Keratinocyte (primary cell): ENCODE measurements around the gene AKNA. TPM values are rescaled to one million over a fixed set of nuclear protein-coding genes. Genes with fewer than 3 reads are reported as not detected.

Experiments used
- DNase-seq: peaks from one replicate; pipeline ENCODE4 v3.0.0-alpha.2; 2011; ENCODE audit warnings: low read depth, missing footprints, low spot score
- FAIRE-seq: peaks from 2 replicates; lab custom pipeline; 2011; peaks lifted over from hg19 to GRCh38; lab: Jason Lieb, UNC
- H2AFZ ChIP-seq: 2 replicates; pipeline ENCODE4 v1.6.0; 2012; ENCODE audit warnings: low read length, control low read depth, inconsistent platforms; ENCODE audit not compliant: control insufficient read depth
- H3K27ac ChIP-seq: 2 replicates; pipeline ENCODE4 v1.5.1; 2011; ENCODE audit warnings: low read length; ENCODE audit not compliant: control insufficient read depth, insufficient read depth
- H3K27me3 ChIP-seq: 3 replicates; pipeline ENCODE4 v1.6.0; 2011; ENCODE audit warnings: low read length; ENCODE audit not compliant: control insufficient read depth, insufficient read depth; ENCODE audit errors: extremely low read depth
- H3K36me3 ChIP-seq, 2 experiments: 2 replicates in 1 of 2; 3 replicates in 1 of 2; pipeline ENCODE4 v1.5.1; 2011; ENCODE audit warnings: low read length in 2 of 2, mild to moderate bottlenecking in 1 of 2; ENCODE audit not compliant: control insufficient read depth in 2 of 2, insufficient read depth in 2 of 2; ENCODE audit errors: extremely low read depth in 1 of 2
- H3K4me1 ChIP-seq: 3 replicates; pipeline ENCODE4 v1.5.1; 2011; ENCODE audit warnings: low read length; ENCODE audit not compliant: control insufficient read depth, insufficient read depth; ENCODE audit errors: extremely low read depth
- H3K4me2 ChIP-seq: 3 replicates; pipeline ENCODE4 v1.6.0; 2011; ENCODE audit warnings: low read depth, low read length; ENCODE audit not compliant: control insufficient read depth, insufficient read depth; ENCODE audit errors: extremely low read depth
- H3K4me3 ChIP-seq, 3 experiments: fragments of 200-600 bp in 1 of 3; sonication (generic) in 1 of 3; 2 replicates in 2 of 3; 3 replicates in 1 of 3; pipeline ENCODE4 v1.5.1; 2011 to 2016; ENCODE audit warnings: low read length in 3 of 3, mild to moderate bottlenecking in 3 of 3, control low read depth in 2 of 3, inconsistent platforms in 1 of 3, low read depth in 1 of 3, mixed read lengths in 1 of 3, mixed run types in 1 of 3, moderate library complexity in 1 of 3; ENCODE audit not compliant: control insufficient read depth in 2 of 3, insufficient read depth in 2 of 3; ENCODE audit errors: extremely low read depth in 1 of 3
- H3K79me2 ChIP-seq: 2 replicates; pipeline ENCODE4 v1.6.0; 2012; ENCODE audit warnings: low read length; ENCODE audit not compliant: control insufficient read depth, insufficient read depth
- H3K9ac ChIP-seq: 3 replicates; pipeline ENCODE4 v1.6.0; 2011; ENCODE audit warnings: low read length; ENCODE audit not compliant: control insufficient read depth, insufficient read depth; ENCODE audit errors: extremely low read depth
- H3K9me1 ChIP-seq: 3 replicates; pipeline ENCODE4 v1.6.0; 2011; ENCODE audit warnings: low read length; ENCODE audit not compliant: control insufficient read depth, insufficient read depth; ENCODE audit errors: extremely low read depth
- H3K9me3 ChIP-seq: 2 replicates; pipeline ENCODE4 v1.5.1; 2012; ENCODE audit warnings: low read depth, low read length; ENCODE audit not compliant: control insufficient read depth
- H4K20me1 ChIP-seq: 3 replicates; pipeline ENCODE4 v1.6.0; 2011; ENCODE audit warnings: low read length; ENCODE audit not compliant: control insufficient read depth, insufficient read depth; ENCODE audit errors: extremely low read depth
- CTCF ChIP-seq, 3 experiments: IDR thresholded peaks in 1 of 3; conservative IDR thresholded peaks in 1 of 3; optimal IDR thresholded peaks in 1 of 3; 2 replicates in 2 of 3; 3 replicates in 1 of 3; pipeline versions ENCODE3 to v1.5.1; 2011; ENCODE audit warnings: low read length in 3 of 3, mild to moderate bottlenecking in 3 of 3, moderate library complexity in 2 of 3, control low read depth in 1 of 3, inconsistent platforms in 1 of 3; ENCODE audit not compliant: insufficient read depth in 2 of 3; ENCODE audit errors: extremely low read depth in 1 of 3
- EZH2 ChIP-seq: IDR thresholded peaks from one replicate; pipeline ENCODE4 v1.6.1; 2012; ENCODE audit warnings: inconsistent platforms, mild to moderate bottlenecking, low read length, moderate library complexity
- dilution Hi-C: fragments of 300-500 bp; cut with MboI; formaldehyde crosslinking; loops from one replicate; pipeline ENCODE4 v1.7.0; 2020; ENCODE audit warnings: low sequenced_read_pairs; ENCODE audit not compliant: extremely low pct_ligation_motif_present
- polyA plus RNA-seq, 5 experiments: library from polyadenylated mRNA; depleted of rRNA in 3 of 5; stranded (reverse) in 3 of 5; stranded (forward) in 1 of 5; unstranded in 1 of 5; fragments of >200 nt; gene quantifications; 1 replicate in 1 of 5; 2 replicates in 3 of 5; 3 replicates in 1 of 5; pipeline versions ENCODE4 v1.2.1 to v1.2.3, GENCODE V29; 2011 to 2012; ENCODE audit warnings: missing spikeins in 2 of 5, low read depth in 1 of 5, low replicate concordance in 1 of 5

The AKNA gene
- polyA plus RNA-seq, 1 donor (not counting 4 experiments of a cell fraction or from before 2014, with no cell fraction given): 0.79 TPM

GRCh38 chr9:114300846-114301797 is 86.7 kb downstream of the AKNA start:
- H4K20me1 ChIP-seq: no peaks in the 10 kb centered on the region
- FAIRE-seq (no peak), DNase-seq (no peak)
- H3K4me2 ChIP-seq: no peak overlapping the region
- H3K9me3 ChIP-seq: no peaks in the 10 kb centered on the region
- H3K9me1 ChIP-seq: no peaks in the 10 kb centered on the region
- no peaks in the 10 kb centered on the region for H3K4me1 ChIP-seq
- no peaks in the 10 kb centered on the region for H3K79me2 ChIP-seq
- dilution Hi-C loops: no loop called here
- no peaks in the 10 kb centered on the region for H3K27me3 ChIP-seq
- H3K4me3 ChIP-seq: no peak overlapping the region
- H2AFZ ChIP-seq: no peak overlapping the region
- TF ChIP-seq CTCF (optimal IDR thresholded peaks at IDR 0.05 in 1 of 3, IDR thresholded peaks at IDR 0.05 in 1 of 3, conservative IDR thresholded peaks at IDR 0.05 in 1 of 3; ENCODE audit: extremely low read depth in 1 of 3, insufficient read depth in 2 of 3, low read length in 3 of 3) (no peak), EZH2 (no peak)
- H3K9ac ChIP-seq: no peak overlapping the region
- H3K27ac ChIP-seq: no peak overlapping the region
- peaks cover 24 to 34% of the 10 kb centered on the region in 2 experiments for H3K36me3 ChIP-seq

GRCh38 chr9:114300153-114300845 is 87.5 kb downstream of the AKNA start:
- DNase-seq (no peak), FAIRE-seq (no peak)
- H4K20me1 ChIP-seq: no peaks in the 10 kb centered on the region
- H3K27me3 ChIP-seq: no peaks in the 10 kb centered on the region
- H3K36me3 ChIP-seq: peaks cover 24 to 29% of the 10 kb centered on the region in 2 experiments
- H3K27ac ChIP-seq: no peak overlapping the region
- H3K4me1 ChIP-seq: no peaks in the 10 kb centered on the region
- H3K79me2 ChIP-seq: no peaks in the 10 kb centered on the region
- H2AFZ ChIP-seq: no peak overlapping the region
- H3K9me3 ChIP-seq: no peaks in the 10 kb centered on the region
- H3K4me2 ChIP-seq: no peak overlapping the region
- no peak overlapping the region for H3K4me3 ChIP-seq
- TF ChIP-seq EZH2: no peak
- no peak for TF ChIP-seq CTCF (optimal IDR thresholded peaks at IDR 0.05 in 1 of 3, IDR thresholded peaks at IDR 0.05 in 1 of 3, conservative IDR thresholded peaks at IDR 0.05 in 1 of 3; ENCODE audit: extremely low read depth in 1 of 3, insufficient read depth in 2 of 3, low read length in 3 of 3)
- dilution Hi-C loops: no loop called here
- H3K9ac ChIP-seq: no peak overlapping the region
- no peaks in the 10 kb centered on the region for H3K9me1 ChIP-seq
